ENCODE data around the gene EN1.

DNA sequence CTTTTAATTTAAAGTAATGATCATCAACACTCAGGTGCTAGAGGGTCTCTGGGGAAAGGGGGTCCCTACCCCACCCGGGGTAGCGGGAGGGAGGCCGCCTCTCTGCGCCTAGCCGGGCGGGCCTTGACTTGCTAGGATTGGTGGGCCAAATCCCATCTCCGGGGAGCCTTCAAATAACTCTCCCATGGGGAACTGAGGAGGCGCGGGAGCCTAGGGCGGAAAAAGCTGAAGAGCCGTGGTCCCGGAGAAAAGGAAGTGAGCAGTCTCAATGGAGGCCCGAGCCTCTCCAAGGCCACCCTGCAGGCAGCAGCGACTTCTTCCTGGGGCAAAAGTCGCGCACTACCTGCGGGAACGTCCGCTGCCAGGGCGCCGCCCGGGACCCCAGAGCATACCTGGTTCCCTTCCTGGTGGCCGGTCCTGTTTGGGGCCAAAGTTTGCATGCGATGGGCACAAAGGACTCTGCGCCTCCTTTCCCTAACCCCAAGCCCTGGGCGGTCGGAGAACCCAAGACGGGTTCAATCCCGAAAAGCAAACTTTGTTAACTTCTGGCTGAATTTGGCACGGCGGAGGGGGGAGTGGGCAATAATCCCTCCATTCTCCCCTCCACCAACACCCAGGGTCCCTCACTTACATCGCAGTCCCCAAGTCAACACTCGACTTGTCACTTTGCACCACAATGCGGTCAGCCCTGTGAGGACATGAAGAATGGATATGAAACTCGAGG, 13.6 kb downstream of the EN1 start:
- TF ChIP-seq CTCF (IDR thresholded peaks at IDR 0.05): no peak
- TF ChIP-seq POLR2A (IDR thresholded peaks at IDR 0.05): no peak

Measured in esophagus squamous epithelium (tissue), 4 donors.